Astrocyte (in vitro differentiated cells and primary cell): ENCODE data around the gene AVPR1B. TPM values are rescaled to one million over a fixed set of nuclear protein-coding genes. Genes with fewer than 3 reads are reported as not detected.

Experiments used
- DNase-seq: peaks from one replicate; pipeline ENCODE4 v3.0.0-alpha.2; 2010; ENCODE audit warnings: low read depth
- FAIRE-seq: peaks from 2 replicates; lab custom pipeline; 2011; peaks lifted over from hg19 to GRCh38; lab: Jason Lieb, UNC
- H2AFZ ChIP-seq: 2 replicates; pipeline ENCODE4 v1.6.0; 2012; ENCODE audit warnings: low read depth, low read length, inconsistent platforms
- H3K27ac ChIP-seq: 2 replicates; pipeline ENCODE4 v1.5.1; 2011; ENCODE audit warnings: low read depth, low read length, inconsistent platforms
- H3K27me3 ChIP-seq: 2 replicates; pipeline ENCODE4 v1.6.0; 2011; ENCODE audit warnings: low read length, inconsistent platforms; ENCODE audit not compliant: insufficient read depth
- H3K36me3 ChIP-seq: 2 replicates; pipeline ENCODE4 v1.5.1; 2011; ENCODE audit warnings: low read length, inconsistent platforms; ENCODE audit not compliant: insufficient read depth
- H3K4me1 ChIP-seq: 2 replicates; pipeline ENCODE4 v1.5.1; 2011; ENCODE audit warnings: low read length, inconsistent platforms; ENCODE audit not compliant: insufficient read depth
- H3K4me2 ChIP-seq: 2 replicates; pipeline ENCODE4 v1.6.0; 2012; ENCODE audit warnings: low read length, inconsistent platforms
- H3K4me3 ChIP-seq: 2 replicates; pipeline ENCODE4 v1.5.1; 2011; ENCODE audit warnings: low read depth, mild to moderate bottlenecking, low read length, inconsistent platforms; ENCODE audit not compliant: insufficient read depth
- H3K79me2 ChIP-seq: 2 replicates; pipeline ENCODE4 v1.6.0; 2012; ENCODE audit warnings: mild to moderate bottlenecking, low read length, inconsistent platforms; ENCODE audit not compliant: insufficient read depth
- H3K9ac ChIP-seq: 2 replicates; pipeline ENCODE4 v1.6.0; 2012; ENCODE audit warnings: mild to moderate bottlenecking, low read length, inconsistent platforms
- H3K9me3 ChIP-seq: 2 replicates; pipeline ENCODE4 v1.5.1; 2012; ENCODE audit warnings: low read depth, mild to moderate bottlenecking, low read length, inconsistent platforms; ENCODE audit not compliant: insufficient read depth
- H4K20me1 ChIP-seq: 2 replicates; pipeline ENCODE4 v1.6.0; 2012; ENCODE audit warnings: low read length, inconsistent platforms; ENCODE audit not compliant: insufficient read depth
- H3K27ac Mint-ChIP-seq: one replicate; pipeline ENCODE4 v1.8.0; 2021; ENCODE audit warnings: mild to moderate bottlenecking, mixed read lengths; ENCODE audit not compliant: unreplicated experiment
- H3K27me3 Mint-ChIP-seq: one replicate; pipeline ENCODE4 v1.8.0; 2021; ENCODE audit warnings: low read depth, mixed read lengths; ENCODE audit not compliant: unreplicated experiment
- H3K36me3 Mint-ChIP-seq: one replicate; pipeline ENCODE4 v1.8.0; 2021; ENCODE audit warnings: low read depth, mixed read lengths; ENCODE audit not compliant: unreplicated experiment
- H3K4me1 Mint-ChIP-seq: one replicate; pipeline ENCODE4 v1.8.0; 2021; ENCODE audit warnings: low read depth, mixed read lengths; ENCODE audit not compliant: unreplicated experiment
- H3K4me3 Mint-ChIP-seq: one replicate; pipeline ENCODE4 v1.8.0; 2021; ENCODE audit warnings: mild to moderate bottlenecking, moderate library complexity, mixed read lengths; ENCODE audit not compliant: unreplicated experiment
- H3K9me3 Mint-ChIP-seq: one replicate; pipeline ENCODE4 v1.8.0; 2021; ENCODE audit warnings: mild to moderate bottlenecking, mixed read lengths; ENCODE audit not compliant: unreplicated experiment
- CTCF ChIP-seq: IDR thresholded peaks from 2 replicates; pipeline ENCODE4 v1.5.1; 2011; ENCODE audit warnings: low read depth, mild to moderate bottlenecking, inconsistent platforms, low read length, moderate library complexity; ENCODE audit not compliant: insufficient read depth
- EZH2 ChIP-seq: IDR thresholded peaks from 2 replicates; pipeline ENCODE4 v1.6.1; 2012; ENCODE audit warnings: mild to moderate bottlenecking, low read length, inconsistent platforms; ENCODE audit not compliant: insufficient read depth
- total RNA-seq: library from RNA; stranded (reverse); gene quantifications from 2 replicates; pipeline ENCODE4 v1.2.1, GENCODE V29; 2021

AVPR1B gene
- total RNA-seq, 1 donor from 2014 or later = not detected

- Mint-ChIP-seq H3K4me1 (no peaks in the 10 kb centered on the region), H3K27ac (no peak overlapping the region), H3K9me3 (peaks cover 6% of the 10 kb centered on the region), H3K4me3 (no peak overlapping the region), H3K27me3 (peaks cover 26% of the 10 kb centered on the region), H3K36me3 (no peaks in the 10 kb centered on the region)
- DNase-seq (no peak), FAIRE-seq (no peak)
- H3K9me3 ChIP-seq = no peaks in the 10 kb centered on the region
- H3K27me3 ChIP-seq = peaks cover 8% of the 10 kb centered on the region
- no peaks in the 10 kb centered on the region for H4K20me1 ChIP-seq
- TF ChIP-seq CTCF (no peak), EZH2 (no peak)
- no peak overlapping the region for H3K27ac ChIP-seq
- H3K4me2 ChIP-seq = no peak overlapping the region
- H3K36me3 ChIP-seq = no peaks in the 10 kb centered on the region
- H3K4me3 ChIP-seq = no peak overlapping the region
- H3K79me2 ChIP-seq = no peaks in the 10 kb centered on the region
- H3K9ac ChIP-seq = no peak overlapping the region
- no peak overlapping the region for H2AFZ ChIP-seq
- H3K4me1 ChIP-seq = no peaks in the 10 kb centered on the region
Observed at GRCh38 chr1:206125346-206125745, 8.2 kb upstream of the AVPR1B start.

- H4K20me1 ChIP-seq = no peaks in the 10 kb centered on the region
- H3K36me3 ChIP-seq = no peaks in the 10 kb centered on the region
- H3K9ac ChIP-seq = no peak overlapping the region
- H3K4me3 ChIP-seq = no peak overlapping the region
- H3K4me2 ChIP-seq = no peak overlapping the region
- TF ChIP-seq CTCF (no peak), EZH2 (no peak)
- no peaks in the 10 kb centered on the region for H3K4me1 ChIP-seq
- Mint-ChIP-seq H3K27ac (no peak overlapping the region), H3K27me3 (peaks cover 20% of the 10 kb centered on the region), H3K4me3 (no peak overlapping the region), H3K9me3 (peaks cover 6% of the 10 kb centered on the region), H3K36me3 (no peaks in the 10 kb centered on the region), H3K4me1 (no peaks in the 10 kb centered on the region)
- H3K27ac ChIP-seq = no peak overlapping the region
- no peak for DNase-seq
- no peak for FAIRE-seq
- peaks cover 12% of the 10 kb centered on the region for H3K27me3 ChIP-seq
- no peaks in the 10 kb centered on the region for H3K9me3 ChIP-seq
- H3K79me2 ChIP-seq = no peaks in the 10 kb centered on the region
- no peak overlapping the region for H2AFZ ChIP-seq
Observed at GRCh38 chr1:206122686-206123085, 5.5 kb upstream of the AVPR1B start.

GRCh38 chr1:206121269-206121668 lies 4.1 kb upstream of the AVPR1B start:
- TF ChIP-seq CTCF (no peak), EZH2 (no peak)
- H3K9ac ChIP-seq = no peak overlapping the region
- Mint-ChIP-seq H3K27me3 (peaks cover 23% of the 10 kb centered on the region), H3K36me3 (no peaks in the 10 kb centered on the region), H3K9me3 (peaks cover 8% of the 10 kb centered on the region), H3K27ac (no peak overlapping the region), H3K4me3 (no peak overlapping the region), H3K4me1 (peaks cover 2% of the 10 kb centered on the region)
- peaks cover 9% of the 10 kb centered on the region for H3K27me3 ChIP-seq
- no peak overlapping the region for H3K27ac ChIP-seq
- H3K79me2 ChIP-seq = no peaks in the 10 kb centered on the region
- no peak overlapping the region for H3K4me3 ChIP-seq
- no peaks in the 10 kb centered on the region for H3K36me3 ChIP-seq
- H4K20me1 ChIP-seq = no peaks in the 10 kb centered on the region
- DNase-seq = no peak
- H3K4me1 ChIP-seq = no peaks in the 10 kb centered on the region
- H3K9me3 ChIP-seq = no peaks in the 10 kb centered on the region
- H2AFZ ChIP-seq = no peak overlapping the region
- no peak for FAIRE-seq
- H3K4me2 ChIP-seq = no peak overlapping the region
